IMR-90 (cell line): ENCODE measurements around the gene OR13D1.

ENCODE experiments used
- CHD1 ChIP-seq: IDR thresholded peaks from 2 replicates; pipeline ENCODE4 v1.6.1; 2012; ENCODE audit warnings: low read depth, low read length, improper control_type of control experiment
- MAZ ChIP-seq: IDR thresholded peaks from 2 replicates; pipeline ENCODE4 v1.6.1; 2012; ENCODE audit warnings: low read depth, mild to moderate bottlenecking, low read length, improper control_type of control experiment, moderate library complexity, borderline replicate concordance
- MXI1 ChIP-seq: IDR thresholded peaks from 2 replicates; pipeline ENCODE4 v1.6.1; 2012; ENCODE audit warnings: low read depth, mild to moderate bottlenecking, low read length, moderate library complexity, borderline replicate concordance
- POLR2A ChIP-seq: IDR thresholded peaks from 2 replicates; pipeline ENCODE4 v1.6.1; 2012; ENCODE audit warnings: mild to moderate bottlenecking, low read depth, low read length
- RAD21 ChIP-seq: IDR thresholded peaks from 2 replicates; pipeline ENCODE4 v1.6.1; 2012; ENCODE audit warnings: low read length, improper control_type of control experiment
- RCOR1 ChIP-seq: IDR thresholded peaks from 2 replicates; pipeline ENCODE4 v1.6.1; 2012; ENCODE audit warnings: mild to moderate bottlenecking, low read length, improper control_type of control experiment; ENCODE audit not compliant: insufficient replicate concordance
- RFX5 ChIP-seq: IDR thresholded peaks from 2 replicates; pipeline ENCODE4 v1.8.0; 2012; ENCODE audit warnings: low read depth, mild to moderate bottlenecking, low read length, moderate library complexity
- SMC3 ChIP-seq: fragments of 150-350 bp; IDR thresholded peaks from 2 replicates; pipeline ENCODE4 v1.6.1; 2016; ENCODE audit warnings: low read depth, mild to moderate bottlenecking, antibody characterized with exemption, low read length, moderate library complexity
- TF ChIP-seq, protein P1 (sequence below): conservative IDR thresholded peaks from 2 replicates; pipeline ENCODE4 v1.5.1; 2012; ENCODE audit warnings: mild to moderate bottlenecking, low read depth, low read length, improper control_type of control experiment
- TF ChIP-seq, protein P2 (sequence below): fragments of 150-350 bp; IDR thresholded peaks from 2 replicates; pipeline ENCODE4 v1.6.1; 2016; ENCODE audit warnings: low read depth, mild to moderate bottlenecking, low read length, moderate library complexity, borderline replicate concordance

DNA sequence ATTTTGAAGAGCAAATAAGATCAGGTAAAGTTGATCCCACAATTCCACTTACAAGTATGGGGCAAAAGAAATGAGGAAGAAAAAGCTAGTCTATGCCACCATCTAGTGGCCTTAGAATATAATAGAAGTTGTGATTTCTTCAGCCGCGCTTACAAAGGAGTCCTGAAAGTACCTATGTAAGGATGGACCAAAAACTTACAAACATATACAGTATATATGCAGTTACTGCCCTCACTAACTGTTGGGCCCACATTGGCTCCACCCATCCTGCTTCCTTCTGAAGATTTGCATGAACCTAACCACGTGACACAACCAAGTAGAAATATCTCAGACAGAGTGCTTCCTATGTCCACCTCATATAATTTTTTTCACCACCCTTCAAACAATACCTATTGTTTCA lies 11.7 kb upstream of the OR13D1 start:
- TF ChIP-seq, protein P1, sequence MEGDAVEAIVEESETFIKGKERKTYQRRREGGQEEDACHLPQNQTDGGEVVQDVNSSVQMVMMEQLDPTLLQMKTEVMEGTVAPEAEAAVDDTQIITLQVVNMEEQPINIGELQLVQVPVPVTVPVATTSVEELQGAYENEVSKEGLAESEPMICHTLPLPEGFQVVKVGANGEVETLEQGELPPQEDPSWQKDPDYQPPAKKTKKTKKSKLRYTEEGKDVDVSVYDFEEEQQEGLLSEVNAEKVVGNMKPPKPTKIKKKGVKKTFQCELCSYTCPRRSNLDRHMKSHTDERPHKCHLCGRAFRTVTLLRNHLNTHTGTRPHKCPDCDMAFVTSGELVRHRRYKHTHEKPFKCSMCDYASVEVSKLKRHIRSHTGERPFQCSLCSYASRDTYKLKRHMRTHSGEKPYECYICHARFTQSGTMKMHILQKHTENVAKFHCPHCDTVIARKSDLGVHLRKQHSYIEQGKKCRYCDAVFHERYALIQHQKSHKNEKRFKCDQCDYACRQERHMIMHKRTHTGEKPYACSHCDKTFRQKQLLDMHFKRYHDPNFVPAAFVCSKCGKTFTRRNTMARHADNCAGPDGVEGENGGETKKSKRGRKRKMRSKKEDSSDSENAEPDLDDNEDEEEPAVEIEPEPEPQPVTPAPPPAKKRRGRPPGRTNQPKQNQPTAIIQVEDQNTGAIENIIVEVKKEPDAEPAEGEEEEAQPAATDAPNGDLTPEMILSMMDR: peak; percentile 57
- TF ChIP-seq SMC3 (peak; percentile 41), RAD21 (peak; percentile 76), CHD1 (no peak), MXI1 (no peak), RCOR1 (no peak), RFX5 (no peak), MAZ (no peak), POLR2A (no peak)
- TF ChIP-seq, protein P2, sequence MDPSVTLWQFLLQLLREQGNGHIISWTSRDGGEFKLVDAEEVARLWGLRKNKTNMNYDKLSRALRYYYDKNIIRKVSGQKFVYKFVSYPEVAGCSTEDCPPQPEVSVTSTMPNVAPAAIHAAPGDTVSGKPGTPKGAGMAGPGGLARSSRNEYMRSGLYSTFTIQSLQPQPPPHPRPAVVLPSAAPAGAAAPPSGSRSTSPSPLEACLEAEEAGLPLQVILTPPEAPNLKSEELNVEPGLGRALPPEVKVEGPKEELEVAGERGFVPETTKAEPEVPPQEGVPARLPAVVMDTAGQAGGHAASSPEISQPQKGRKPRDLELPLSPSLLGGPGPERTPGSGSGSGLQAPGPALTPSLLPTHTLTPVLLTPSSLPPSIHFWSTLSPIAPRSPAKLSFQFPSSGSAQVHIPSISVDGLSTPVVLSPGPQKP: no peak
